Stimulated activated CD4-positive, alpha-beta T cell treated with anti-CD3 and anti-CD28 coated beads, Interleukin-15, amount 100 ng/mL, for 1 hour (primary cell): ENCODE data around the gene PYY.
"Not testable (repeated sequence)": the region's sequence is repeated elsewhere in the genome, so short reads cannot be mapped to it uniquely, and the experiment has no call there.

Source experiments
- DNase-seq, 2 donors: peaks; one replicate each; pipeline ENCODE4 v3.0.0-alpha.2; 2020; ENCODE audit warnings: low read depth in 1 of 2, low spot score in 1 of 2

Gene PYY

GRCh38 chr17:43953746-43954145, at the start of gene PYY:
Gene PYY, minus strand, starts transcription at chr17:43953940. Its CDS starts 457 bp downstream, at chr17:43953483.
- DNase-seq = no peak

- DNase-seq = no peak
These were observed 48.6 kb upstream of the PYY start for GRCh38 chr17:44002141-44002848.

- no peak for DNase-seq
These were observed 47.8 kb upstream of the PYY start for GRCh38 chr17:44001461-44001920.

GRCh38 chr17:44000871-44001460, 47.2 kb upstream of the PYY start:
- no peak for DNase-seq

DNA sequence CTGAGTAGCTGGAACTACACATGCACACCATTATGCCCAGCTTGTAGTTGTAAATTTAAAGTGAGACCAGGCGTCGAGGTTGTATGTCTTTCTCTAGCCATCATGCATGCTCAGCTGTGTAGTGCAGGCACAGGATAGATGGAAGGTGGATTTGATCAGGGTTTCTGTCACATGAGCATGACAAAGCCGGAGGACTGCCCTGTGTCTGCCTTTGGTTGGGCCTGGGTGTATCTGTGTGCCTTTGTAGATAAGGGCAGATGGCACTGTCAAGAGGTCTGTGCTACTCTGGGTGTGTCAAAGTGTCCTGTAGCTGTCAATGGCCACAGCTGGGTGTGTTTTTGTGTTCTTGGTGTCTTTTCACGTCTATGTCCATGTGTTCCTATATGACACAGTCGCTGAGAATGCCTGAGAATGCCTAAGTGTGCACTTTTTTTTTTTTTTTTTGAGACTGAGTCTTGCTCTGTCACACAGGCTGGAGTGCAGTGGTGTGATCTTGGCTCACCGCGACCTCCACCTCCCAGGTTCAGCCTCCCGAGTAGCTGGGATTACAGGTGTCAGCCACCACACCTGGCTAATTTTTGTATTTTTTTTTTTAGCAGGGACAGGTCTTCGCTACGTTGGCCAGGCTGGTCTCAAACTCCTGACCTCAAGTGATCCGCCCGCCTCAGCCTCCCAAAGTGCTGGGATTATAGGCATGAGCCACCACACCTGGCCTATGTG, 46.6 kb upstream of the PYY start:
- no peak for DNase-seq

- no peak for DNase-seq
These were observed 45.3 kb upstream of the PYY start for GRCh38 chr17:43999024-43999423.

GRCh38 chr17:43998552-43998951, 44.8 kb upstream of the PYY start:
- no peak for DNase-seq

GRCh38 chr17:43997180-43997579, 43.4 kb upstream of the PYY start:
- DNase-seq = not testable (repeated sequence)

DNA sequence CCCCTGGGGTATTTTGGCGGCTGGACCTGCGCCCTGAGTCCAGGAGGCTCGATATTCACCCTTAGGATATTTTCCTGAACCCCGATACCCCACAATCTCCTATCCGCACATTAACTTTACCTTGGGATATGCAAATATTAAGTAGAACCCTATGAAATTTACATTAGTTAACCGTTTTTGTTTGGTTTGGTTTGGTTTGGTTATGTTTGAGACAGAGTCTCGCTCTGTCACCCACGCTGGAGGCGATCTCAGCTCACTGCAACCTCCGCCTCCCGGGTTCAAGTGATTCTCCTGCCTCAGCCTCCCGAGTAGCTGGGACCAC, 41.4 kb upstream of the PYY start:
- DNase-seq = no peak

DNA sequence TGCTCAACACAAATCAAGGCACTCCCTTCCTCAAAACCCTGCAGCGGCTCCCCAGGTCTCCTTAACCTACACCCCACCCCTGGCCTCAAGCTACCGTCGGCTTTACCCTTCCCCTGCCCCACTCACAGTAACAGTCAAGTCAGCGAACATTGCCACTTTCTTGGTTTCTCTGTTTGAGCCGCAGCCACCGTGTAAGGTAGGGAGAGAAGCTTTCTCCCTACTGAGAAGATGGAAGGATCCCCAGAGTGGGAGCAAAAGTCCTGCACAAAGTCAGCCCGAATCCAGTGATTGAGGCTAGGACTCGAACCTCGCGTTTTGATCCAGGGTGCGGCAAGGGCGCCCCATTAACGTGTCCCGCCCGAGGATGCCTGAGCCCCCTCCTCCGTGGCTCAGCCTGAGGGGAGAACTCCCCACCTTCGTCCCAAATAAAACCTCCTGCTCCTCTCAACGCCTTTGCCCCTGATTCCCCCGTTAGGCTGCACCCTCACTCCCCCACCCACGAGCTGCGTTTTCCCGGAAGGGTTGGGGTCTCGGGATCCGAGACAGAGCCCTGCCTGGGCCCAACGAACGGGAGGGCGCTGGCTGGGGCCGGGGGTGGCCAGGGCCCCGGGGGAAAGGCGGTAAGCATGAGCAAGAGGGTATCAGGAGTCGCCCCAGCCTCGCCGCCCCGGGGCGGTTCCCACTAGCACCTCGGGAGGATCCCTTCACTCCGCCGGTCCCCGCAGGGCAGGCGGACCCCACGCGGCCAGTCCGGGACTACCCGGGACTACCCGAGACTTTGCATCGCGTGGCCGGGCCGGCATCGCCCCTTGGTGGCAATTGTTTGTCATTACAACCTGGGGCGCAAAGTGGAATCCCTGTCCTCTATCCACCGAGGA, 40.8 kb upstream of the PYY start:
- DNase-seq = peak; percentile 45 to 61

DNA sequence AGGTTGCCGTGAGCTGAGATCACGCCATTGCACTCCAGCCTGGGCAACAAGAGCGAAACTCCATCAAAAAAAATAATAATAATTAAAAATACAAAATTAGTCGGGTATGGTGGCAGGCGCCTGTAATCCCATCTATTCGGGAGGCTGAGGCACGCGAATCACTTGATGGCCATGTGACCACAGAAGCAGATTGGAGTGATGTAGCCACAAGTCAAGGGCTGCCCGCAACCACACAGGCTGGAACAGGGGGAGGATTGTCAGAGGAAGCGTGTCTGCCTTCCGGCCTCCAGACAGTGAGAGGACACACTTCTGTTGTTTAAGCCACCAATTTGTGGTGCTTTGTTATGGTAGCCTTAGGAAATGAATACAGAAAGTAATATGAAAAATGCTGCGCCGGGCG, 38.9 kb upstream of the PYY start:
- DNase-seq = no peak

GRCh38 chr17:43988301-43988700, 34.6 kb upstream of the PYY start:
- no peak for DNase-seq

DNA sequence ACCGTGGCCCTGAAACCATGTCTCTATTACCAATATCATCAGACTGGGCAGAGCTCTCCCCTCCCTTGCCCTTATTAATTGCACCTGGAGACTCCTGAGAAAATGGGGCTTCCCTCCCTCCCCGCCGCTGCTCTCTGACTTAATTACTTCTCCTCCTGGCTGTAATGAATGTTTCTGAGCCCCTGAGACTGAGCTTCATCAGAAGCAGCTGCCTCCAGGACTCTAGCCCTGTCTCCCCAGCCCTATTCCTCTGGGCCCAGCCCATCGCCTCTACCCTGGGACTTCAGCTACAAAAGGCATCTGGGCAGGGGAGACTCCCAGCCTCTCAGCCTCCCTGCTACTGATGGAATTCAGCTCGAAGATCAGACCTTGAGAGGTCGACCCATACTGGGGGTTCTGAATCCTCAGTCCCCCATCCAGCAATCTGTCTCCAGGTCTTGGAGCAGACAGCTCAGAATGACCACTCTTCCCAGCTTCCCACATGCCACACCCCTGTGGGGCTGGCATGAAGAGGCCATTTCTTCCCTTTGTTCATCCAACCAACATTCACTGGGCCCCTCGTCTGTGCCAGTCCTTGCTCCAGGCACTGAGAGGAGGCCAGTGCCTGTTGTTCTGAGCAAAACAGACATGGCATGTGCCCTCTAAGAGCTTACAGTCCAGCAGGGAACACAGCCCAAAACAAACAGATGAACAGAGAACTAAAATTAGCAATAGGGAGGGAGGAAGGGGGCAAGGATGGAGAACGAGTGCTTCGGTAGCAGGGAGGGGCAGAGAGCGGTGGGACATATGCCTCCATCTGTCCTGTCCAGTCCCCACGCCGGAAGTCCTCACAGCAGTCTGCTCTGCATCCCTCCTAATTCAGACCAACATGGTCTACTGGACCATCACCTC, 33.6 kb upstream of the PYY start:
- no peak for DNase-seq

- no peak for DNase-seq
These were observed 32.7 kb upstream of the PYY start for GRCh38 chr17:43986225-43986981.

GRCh38 chr17:43984521-43984920, 30.8 kb upstream of the PYY start:
- no peak for DNase-seq

DNA sequence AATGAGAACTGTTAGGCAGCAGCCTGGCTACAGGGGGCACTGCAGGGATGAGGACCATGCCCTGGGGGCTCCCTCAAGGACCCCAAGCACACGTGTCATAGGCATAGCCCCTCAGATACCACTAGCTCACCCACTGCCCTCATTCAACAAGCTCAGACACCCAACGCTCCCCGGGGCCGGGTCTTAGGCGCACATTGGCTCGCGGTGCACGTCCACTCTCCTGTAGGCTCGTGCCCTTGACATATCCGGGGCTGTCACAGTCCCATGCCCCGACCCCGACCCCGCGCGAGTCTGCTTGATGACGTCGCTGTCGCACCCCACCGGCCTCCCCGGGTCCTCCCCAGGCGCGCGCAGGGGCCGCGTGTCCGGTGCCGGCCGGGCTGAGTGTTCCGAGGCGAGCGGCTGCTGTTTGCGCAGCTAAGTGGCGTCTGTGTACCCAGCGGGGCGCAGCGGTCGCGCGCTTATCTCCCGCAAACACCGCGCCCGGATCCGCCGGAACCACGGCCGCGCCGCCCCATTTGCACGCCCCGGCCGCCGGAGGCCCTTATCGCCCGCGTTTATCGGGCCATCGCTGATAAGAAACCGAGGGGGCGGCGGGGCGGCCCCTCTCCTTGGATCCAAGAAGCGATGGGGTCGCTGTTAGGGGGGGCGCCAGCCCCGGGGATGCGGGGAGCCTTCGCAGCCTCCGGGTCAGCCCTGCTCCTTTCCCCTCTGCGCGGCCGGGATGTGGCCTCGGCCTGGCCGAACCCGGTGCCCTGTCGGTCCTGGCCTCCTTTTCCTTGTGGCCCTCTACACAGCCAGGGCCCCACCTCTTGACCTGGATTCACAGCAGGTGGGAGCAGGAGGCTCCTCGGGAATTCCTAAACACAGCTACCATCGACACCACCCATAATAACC, 30.0 kb upstream of the PYY start:
- DNase-seq = no peak

- no peak for DNase-seq
These were observed 29.4 kb upstream of the PYY start for GRCh38 chr17:43983196-43983514.

GRCh38 chr17:43982171-43982570, 28.4 kb upstream of the PYY start:
- no peak for DNase-seq

DNA sequence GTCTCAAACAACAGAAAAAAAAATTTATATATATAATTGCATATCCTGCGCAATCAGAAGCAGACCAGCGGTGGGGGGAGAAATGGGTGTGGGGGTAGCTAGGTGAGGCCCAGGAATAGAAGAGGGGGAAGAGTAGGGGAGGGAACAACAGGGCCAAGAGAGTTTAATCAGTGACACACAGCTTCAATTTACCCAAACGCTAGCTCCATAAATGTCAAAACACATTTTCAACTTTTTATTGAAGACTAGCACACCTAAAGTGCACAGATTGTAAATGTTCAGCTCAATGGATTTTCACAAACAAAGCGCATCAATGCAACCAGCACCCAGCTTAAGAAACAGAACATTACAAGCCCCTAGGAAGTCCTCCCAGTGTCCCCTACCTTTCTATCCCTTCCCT, 25.9 kb upstream of the PYY start:
- DNase-seq = no peak
